ENCODE results near the gene CDHR4. TPM values are rescaled to one million over a fixed set of nuclear protein-coding genes. Genes with fewer than 3 reads are reported as not detected.

The CDHR4 gene
- total and polyA plus RNA-seq, 9 of the 15 experiments (the other 6 are each of a cell fraction or from before 2014, with no cell fraction given): 0.21 TPM; not detected in 8

DNA sequence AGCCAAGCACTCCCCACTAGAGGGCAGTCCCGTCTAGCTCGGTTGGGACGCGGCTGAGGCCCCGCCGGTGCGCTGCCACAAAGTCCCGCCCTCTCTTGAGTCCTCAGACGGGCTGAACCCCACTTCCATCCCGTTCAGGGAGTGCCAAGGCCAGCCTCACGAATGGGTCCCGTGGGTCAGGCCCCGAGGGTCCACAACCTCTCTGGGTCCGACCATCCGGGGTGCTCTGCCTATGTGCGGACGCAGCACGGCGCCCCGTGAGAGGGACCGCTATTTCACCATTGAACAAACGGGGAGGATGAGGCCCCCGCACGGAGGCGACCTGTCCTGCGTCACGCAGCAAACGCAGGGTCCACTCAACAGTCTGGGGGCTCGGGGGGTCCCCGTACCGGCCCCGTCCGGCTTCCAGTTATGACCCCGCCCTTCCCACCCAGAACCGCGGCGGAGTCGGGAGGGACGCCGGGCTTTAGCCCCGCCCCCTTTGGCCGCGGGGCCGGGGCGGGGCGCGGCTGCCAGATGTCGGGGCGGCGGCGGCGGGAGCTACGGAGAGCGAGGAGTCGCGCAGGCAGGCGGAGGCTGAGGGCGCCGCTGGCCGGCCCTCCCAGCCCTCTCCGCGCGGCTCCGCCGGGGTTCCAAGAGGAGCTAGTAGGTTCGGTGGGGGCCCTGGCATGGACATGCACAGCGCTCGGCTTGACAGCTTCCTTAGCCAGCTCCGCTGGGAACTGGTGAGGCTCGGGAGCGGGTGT, 3.2 kb upstream of the CDHR4 start, which contains the start of gene INKA1 (continued):
- TF ChIP-seq KDM2B (CRISPR knock-in tag; IDR thresholded peaks at IDR 0.05) (0 out of 2 replicates have a peak, but pooled peaks have one; percentile 8), ZNF239 (CRISPR knock-in tag; IDR thresholded peaks at IDR 0.05) (no peak), HDAC2 (IDR thresholded peaks at IDR 0.05) (no peak), YY1 (IDR thresholded peaks at IDR 0.05; ENCODE audit: borderline replicate concordance in 1 of 3, control insufficient read depth in 1 of 3, extremely low read depth in 1 of 3, insufficient read depth in 3 of 3, insufficient read length in 1 of 3, insufficient replicate concordance in 2 of 3, low read depth in 1 of 3, low read length in 2 of 3) (peak in 2 of 3 experiments; percentile 11 to 18), SMARCB1 (IDR thresholded peaks at IDR 0.05; ENCODE audit: insufficient read length, low read depth) (no peak), RB1 (IDR thresholded peaks at IDR 0.05; ENCODE audit: low read depth) (peak; percentile 77), CREB1 (IDR thresholded peaks at IDR 0.05) (no peak), CREB1 (CRISPR knock-in tag; IDR thresholded peaks at IDR 0.05) (0 out of 2 replicates have a peak, but pooled peaks have one; percentile 59), POLR3G (IDR thresholded peaks at IDR 0.05; ENCODE audit: extremely low read depth, insufficient read length, insufficient replicate concordance) (no peak)
- TF ChIP-seq, protein P1, sequence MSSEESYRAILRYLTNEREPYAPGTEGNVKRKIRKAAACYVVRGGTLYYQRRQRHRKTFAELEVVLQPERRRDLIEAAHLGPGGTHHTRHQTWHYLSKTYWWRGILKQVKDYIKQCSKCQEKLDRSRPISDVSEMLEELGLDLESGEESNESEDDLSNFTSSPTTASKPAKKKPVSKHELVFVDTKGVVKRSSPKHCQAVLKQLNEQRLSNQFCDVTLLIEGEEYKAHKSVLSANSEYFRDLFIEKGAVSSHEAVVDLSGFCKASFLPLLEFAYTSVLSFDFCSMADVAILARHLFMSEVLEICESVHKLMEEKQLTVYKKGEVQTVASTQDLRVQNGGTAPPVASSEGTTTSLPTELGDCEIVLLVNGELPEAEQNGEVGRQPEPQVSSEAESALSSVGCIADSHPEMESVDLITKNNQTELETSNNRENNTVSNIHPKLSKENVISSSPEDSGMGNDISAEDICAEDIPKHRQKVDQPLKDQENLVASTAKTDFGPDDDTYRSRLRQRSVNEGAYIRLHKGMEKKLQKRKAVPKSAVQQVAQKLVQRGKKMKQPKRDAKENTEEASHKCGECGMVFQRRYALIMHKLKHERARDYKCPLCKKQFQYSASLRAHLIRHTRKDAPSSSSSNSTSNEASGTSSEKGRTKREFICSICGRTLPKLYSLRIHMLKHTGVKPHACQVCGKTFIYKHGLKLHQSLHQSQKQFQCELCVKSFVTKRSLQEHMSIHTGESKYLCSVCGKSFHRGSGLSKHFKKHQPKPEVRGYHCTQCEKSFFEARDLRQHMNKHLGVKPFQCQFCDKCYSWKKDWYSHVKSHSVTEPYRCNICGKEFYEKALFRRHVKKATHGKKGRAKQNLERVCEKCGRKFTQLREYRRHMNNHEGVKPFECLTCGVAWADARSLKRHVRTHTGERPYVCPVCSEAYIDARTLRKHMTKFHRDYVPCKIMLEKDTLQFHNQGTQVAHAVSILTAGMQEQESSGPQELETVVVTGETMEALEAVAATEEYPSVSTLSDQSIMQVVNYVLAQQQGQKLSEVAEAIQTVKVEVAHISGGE (CRISPR knock-in tag; IDR thresholded peaks at IDR 0.05): peak in 1 of 3 experiments; percentile 42; a peak in 1 of 6 replicates
- TF ChIP-seq, protein P2, sequence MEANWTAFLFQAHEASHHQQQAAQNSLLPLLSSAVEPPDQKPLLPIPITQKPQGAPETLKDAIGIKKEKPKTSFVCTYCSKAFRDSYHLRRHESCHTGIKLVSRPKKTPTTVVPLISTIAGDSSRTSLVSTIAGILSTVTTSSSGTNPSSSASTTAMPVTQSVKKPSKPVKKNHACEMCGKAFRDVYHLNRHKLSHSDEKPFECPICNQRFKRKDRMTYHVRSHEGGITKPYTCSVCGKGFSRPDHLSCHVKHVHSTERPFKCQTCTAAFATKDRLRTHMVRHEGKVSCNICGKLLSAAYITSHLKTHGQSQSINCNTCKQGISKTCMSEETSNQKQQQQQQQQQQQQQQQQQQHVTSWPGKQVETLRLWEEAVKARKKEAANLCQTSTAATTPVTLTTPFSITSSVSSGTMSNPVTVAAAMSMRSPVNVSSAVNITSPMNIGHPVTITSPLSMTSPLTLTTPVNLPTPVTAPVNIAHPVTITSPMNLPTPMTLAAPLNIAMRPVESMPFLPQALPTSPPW (CRISPR knock-in tag; IDR thresholded peaks at IDR 0.05): peak; percentile 73
- TF ChIP-seq, protein P3, sequence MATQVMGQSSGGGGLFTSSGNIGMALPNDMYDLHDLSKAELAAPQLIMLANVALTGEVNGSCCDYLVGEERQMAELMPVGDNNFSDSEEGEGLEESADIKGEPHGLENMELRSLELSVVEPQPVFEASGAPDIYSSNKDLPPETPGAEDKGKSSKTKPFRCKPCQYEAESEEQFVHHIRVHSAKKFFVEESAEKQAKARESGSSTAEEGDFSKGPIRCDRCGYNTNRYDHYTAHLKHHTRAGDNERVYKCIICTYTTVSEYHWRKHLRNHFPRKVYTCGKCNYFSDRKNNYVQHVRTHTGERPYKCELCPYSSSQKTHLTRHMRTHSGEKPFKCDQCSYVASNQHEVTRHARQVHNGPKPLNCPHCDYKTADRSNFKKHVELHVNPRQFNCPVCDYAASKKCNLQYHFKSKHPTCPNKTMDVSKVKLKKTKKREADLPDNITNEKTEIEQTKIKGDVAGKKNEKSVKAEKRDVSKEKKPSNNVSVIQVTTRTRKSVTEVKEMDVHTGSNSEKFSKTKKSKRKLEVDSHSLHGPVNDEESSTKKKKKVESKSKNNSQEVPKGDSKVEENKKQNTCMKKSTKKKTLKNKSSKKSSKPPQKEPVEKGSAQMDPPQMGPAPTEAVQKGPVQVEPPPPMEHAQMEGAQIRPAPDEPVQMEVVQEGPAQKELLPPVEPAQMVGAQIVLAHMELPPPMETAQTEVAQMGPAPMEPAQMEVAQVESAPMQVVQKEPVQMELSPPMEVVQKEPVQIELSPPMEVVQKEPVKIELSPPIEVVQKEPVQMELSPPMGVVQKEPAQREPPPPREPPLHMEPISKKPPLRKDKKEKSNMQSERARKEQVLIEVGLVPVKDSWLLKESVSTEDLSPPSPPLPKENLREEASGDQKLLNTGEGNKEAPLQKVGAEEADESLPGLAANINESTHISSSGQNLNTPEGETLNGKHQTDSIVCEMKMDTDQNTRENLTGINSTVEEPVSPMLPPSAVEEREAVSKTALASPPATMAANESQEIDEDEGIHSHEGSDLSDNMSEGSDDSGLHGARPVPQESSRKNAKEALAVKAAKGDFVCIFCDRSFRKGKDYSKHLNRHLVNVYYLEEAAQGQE (IDR thresholded peaks at IDR 0.05; ENCODE audit: borderline replicate concordance): peak; percentile 66
- TF ChIP-seq, protein P3 (CRISPR knock-in tag; IDR thresholded peaks at IDR 0.05; ENCODE audit: low read depth): no peak; the same call in 1 of the 2 replicates
